Right atrium auricular region (tissue), 2 donors: Measurements from ENCODE around the gene FIZ1. TPM values are rescaled to one million over a fixed set of nuclear protein-coding genes. Genes with fewer than 3 reads are reported as not detected.

ENCODE experiments used
- DNase-seq: peaks from one replicate; pipeline ENCODE4 v3.0.0-alpha.2; 2019; ENCODE audit warnings: low spot score
- H3K27ac ChIP-seq, 2 donors: fragments of 200-600 bp; sonication (generic); 1 replicate in 1 of 2; 2 replicates in 1 of 2; pipeline ENCODE4 v1.5.1; 2016 to 2019
- H3K27me3 ChIP-seq, 2 donors: fragments of 200-600 bp; sonication (generic); one replicate each; pipeline versions ENCODE4 v1.5.1 to v1.6.0; 2017 to 2019
- H3K36me3 ChIP-seq: fragments of 200-600 bp; sonication (generic); one replicate; pipeline ENCODE4 v1.5.1; 2016
- H3K4me1 ChIP-seq, 2 donors: fragments of 200-600 bp; sonication (generic); one replicate each; pipeline versions ENCODE4 v1.5.1 to v1.6.0; 2017 to 2019
- H3K4me3 ChIP-seq, 2 donors: fragments of 200-600 bp; sonication (generic); 1 replicate in 1 of 2; 2 replicates in 1 of 2; pipeline ENCODE4 v1.5.1; 2017 to 2019; ENCODE audit warnings: mild to moderate bottlenecking in 1 of 2, moderate library complexity in 1 of 2
- H3K9me3 ChIP-seq, 2 donors: fragments of 200-600 bp; sonication (generic); one replicate each; pipeline ENCODE4 v1.5.1; 2019
- total RNA-seq, 2 donors: library from RNA; depleted of rRNA; stranded (reverse); fragments of >200 nt; gene quantifications; one replicate each; pipeline ENCODE4 v1.1.0, GENCODE V29; 2016
- TF ChIP-seq, protein P1 (sequence below), 2 donors: fragments of 200-600 bp; sonication (generic); IDR thresholded peaks; one replicate each; pipeline ENCODE4 v1.5.1; 2019; ENCODE audit warnings: antibody characterized with exemption in 2 of 2

The FIZ1 gene
- total RNA-seq, 2 donors from 2014 or later: 9.2 to 12.2 TPM

DNA sequence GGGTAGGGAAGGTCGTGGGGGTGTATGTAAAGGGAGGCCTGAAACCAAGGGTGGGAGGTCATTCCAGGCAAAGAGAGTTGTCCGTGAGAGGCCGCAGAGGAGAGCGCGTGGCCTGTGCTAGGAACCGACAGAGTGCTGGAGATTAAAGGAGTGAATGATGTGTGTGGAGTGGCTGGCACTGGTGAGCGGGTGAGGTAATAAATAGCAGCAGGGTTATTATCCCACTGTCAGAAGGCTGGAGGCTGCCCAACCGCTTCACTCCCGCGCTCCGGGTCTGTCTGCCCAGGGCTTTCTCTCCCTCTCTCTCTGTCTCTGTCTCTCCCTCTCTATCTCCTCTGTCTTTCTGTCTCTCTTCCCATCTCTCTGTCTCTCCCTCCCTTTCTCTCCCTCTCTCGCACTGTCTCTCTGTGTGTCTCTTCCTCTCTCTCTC, 36.0 kb downstream of the FIZ1 start:
- Histone ChIP-seq H3K4me1 (no peaks in the 10 kb centered on the region), H3K27me3 (no peaks in the 10 kb centered on the region), H3K36me3 (no peaks in the 10 kb centered on the region), H3K4me3 (peak overlapping the region; percentile 34 to 39), H3K9me3 (no peaks in the 10 kb centered on the region), H3K27ac (peak overlapping the region; percentile 83 to 90)
- TF ChIP-seq, protein P1, sequence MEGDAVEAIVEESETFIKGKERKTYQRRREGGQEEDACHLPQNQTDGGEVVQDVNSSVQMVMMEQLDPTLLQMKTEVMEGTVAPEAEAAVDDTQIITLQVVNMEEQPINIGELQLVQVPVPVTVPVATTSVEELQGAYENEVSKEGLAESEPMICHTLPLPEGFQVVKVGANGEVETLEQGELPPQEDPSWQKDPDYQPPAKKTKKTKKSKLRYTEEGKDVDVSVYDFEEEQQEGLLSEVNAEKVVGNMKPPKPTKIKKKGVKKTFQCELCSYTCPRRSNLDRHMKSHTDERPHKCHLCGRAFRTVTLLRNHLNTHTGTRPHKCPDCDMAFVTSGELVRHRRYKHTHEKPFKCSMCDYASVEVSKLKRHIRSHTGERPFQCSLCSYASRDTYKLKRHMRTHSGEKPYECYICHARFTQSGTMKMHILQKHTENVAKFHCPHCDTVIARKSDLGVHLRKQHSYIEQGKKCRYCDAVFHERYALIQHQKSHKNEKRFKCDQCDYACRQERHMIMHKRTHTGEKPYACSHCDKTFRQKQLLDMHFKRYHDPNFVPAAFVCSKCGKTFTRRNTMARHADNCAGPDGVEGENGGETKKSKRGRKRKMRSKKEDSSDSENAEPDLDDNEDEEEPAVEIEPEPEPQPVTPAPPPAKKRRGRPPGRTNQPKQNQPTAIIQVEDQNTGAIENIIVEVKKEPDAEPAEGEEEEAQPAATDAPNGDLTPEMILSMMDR (IDR thresholded peaks at IDR 0.05): no peak
- DNase-seq: no peak

DNA sequence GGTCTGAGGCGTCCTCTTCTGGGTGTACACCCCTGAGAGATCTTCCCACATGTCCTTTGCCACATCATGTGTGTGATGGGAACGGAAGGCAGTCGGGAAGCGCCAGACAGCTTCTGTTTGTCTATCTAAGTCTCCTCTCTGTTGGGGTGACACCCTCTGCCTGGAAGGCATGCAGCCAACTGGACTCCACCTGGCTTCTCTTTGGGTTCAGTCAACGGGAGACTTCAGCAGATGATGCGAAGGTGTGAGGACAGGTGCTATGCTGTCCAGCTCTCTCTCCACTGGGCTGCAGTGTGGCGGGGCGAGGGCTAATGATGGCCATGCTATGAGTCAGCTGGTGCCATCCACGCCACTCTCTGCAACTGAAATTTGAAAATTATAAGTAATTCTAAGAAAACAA, 39.6 kb downstream of the FIZ1 start:
- H3K4me1 ChIP-seq: no peaks in the 10 kb centered on the region
- H3K4me3 ChIP-seq: no peak overlapping the region
- no peaks in the 10 kb centered on the region for H3K36me3 ChIP-seq
- no peaks in the 10 kb centered on the region for H3K27me3 ChIP-seq
- no peak overlapping the region for H3K27ac ChIP-seq
- no peak for DNase-seq
- TF ChIP-seq, protein P1 (IDR thresholded peaks at IDR 0.05): no peak
- H3K9me3 ChIP-seq: no peaks in the 10 kb centered on the region

DNA sequence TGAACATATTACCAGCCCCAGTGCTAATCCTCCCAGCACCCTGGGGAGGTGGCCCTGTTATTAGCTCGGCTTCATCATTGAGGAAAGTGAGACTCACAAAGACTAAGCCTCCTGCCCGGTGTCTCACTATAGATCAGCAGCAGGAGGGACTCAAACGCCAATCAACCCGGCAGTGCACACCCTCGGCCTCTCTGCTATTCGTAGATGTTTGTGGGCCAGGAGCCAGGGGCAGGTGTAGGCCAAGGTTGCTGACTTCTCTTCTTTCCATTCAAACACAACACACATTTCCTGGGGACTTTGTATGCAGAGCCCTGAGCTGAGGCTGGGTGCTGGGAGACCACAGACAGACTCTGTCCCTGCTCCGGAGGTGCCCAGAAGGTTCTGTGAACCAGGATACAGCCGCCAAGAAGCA, 44.6 kb downstream of the FIZ1 start:
- H3K4me3 ChIP-seq: no peak overlapping the region
- no peak for DNase-seq
- TF ChIP-seq, protein P1 (IDR thresholded peaks at IDR 0.05): no peak
- no peaks in the 10 kb centered on the region for H3K27me3 ChIP-seq
- H3K36me3 ChIP-seq: no peaks in the 10 kb centered on the region
- no peaks in the 10 kb centered on the region for H3K9me3 ChIP-seq
- no peak overlapping the region for H3K27ac ChIP-seq
- H3K4me1 ChIP-seq: peaks cover 0 to 7% of the 10 kb centered on the region in 2 donors

DNA sequence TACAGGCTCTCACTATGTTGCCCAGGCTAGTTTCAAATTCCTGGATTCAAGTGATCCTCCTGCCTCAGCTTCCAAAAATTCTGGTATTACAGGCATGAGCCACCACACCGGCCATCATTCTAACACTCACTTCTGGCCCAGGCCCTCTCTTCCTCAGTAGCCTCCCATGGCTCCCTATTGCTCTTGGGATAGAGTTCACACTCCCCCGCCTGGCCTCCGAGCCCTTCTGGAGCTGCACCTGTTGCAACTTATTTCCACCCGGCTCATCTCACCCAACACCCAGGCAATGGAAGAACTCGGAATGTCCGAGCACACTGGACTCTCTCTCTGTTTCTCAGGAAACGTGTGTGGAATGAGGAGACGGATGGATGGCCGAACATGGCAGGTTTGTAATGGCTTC, 45.0 kb downstream of the FIZ1 start:
- TF ChIP-seq, protein P1 (IDR thresholded peaks at IDR 0.05): no peak
- Histone ChIP-seq H3K27ac (no peak overlapping the region), H3K27me3 (no peaks in the 10 kb centered on the region), H3K9me3 (no peaks in the 10 kb centered on the region), H3K4me1 (peaks cover 0 to 11% of the 10 kb centered on the region in 2 donors), H3K36me3 (no peaks in the 10 kb centered on the region), H3K4me3 (no peak overlapping the region)
- no peak for DNase-seq

DNA sequence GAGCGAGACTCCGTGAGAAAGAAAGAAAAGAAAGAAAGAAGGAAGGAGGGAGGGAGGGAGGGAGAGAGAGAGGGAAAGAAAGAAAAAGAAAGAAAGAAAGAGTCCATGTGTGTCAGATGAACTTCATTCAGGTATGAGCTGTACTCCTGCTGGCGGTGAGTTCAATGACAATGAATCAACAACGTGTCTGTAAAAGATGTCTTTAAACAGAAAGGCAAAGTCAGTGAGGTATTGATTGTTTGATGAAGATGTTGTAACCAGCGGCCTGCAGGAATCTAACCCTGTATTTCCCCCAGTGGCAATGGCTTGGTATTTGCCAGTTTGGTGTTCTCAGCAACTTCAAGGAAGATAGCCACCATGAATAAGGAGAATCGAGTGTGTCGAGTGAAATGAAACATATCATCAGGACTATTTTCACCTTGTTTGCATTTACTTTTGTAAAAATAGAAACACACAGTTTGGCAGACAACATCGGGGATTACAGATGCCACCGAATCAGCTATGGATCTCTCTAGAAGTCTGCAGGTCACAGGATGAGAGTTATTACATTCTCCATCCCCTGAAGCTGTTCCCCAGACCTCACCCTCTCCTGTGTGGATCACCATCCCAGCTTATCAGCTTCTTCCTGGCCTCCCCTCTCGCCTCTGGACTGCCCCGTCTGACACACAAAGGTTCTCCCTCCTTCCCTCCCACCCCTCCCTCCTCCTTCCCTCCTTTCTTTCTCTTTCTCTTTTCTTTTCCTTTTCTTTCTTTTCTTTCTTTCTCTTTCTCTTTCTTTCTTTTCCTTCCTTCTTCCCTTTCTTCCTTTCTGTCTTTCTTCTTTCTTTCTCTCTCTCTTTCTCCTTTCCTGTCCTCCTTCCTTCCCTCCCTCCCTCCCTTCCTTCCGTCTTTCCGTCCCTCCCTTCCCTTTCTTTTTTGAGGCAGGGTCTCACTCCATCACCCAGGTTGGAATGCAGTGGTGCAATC, 45.8 kb downstream of the FIZ1 start:
- no peak for DNase-seq
- H3K4me1 ChIP-seq: peaks cover 0 to 17% of the 10 kb centered on the region in 2 donors
- no peaks in the 10 kb centered on the region for H3K36me3 ChIP-seq
- no peak overlapping the region for H3K27ac ChIP-seq
- TF ChIP-seq, protein P1 (IDR thresholded peaks at IDR 0.05): no peak
- no peak overlapping the region for H3K4me3 ChIP-seq
- no peaks in the 10 kb centered on the region for H3K27me3 ChIP-seq
- no peaks in the 10 kb centered on the region for H3K9me3 ChIP-seq
